Daoy (cell line): Measurements from ENCODE around the gene TMEM45A. TPM values are rescaled to one million over a fixed set of nuclear protein-coding genes. Genes with fewer than 3 reads are reported as not detected.
A peak's percentile ranks its signal among the peaks of the same experiment; 100 is the strongest.
"Not testable (repeated sequence)": the region's sequence is repeated elsewhere in the genome, so short reads cannot be mapped to it uniquely, and the experiment has no call there.

Experiments used
- DNase-seq: peaks from one replicate; pipeline ENCODE4 v3.0.0-alpha.2; 2015; ENCODE audit warnings: low read depth
- total RNA-seq: library from RNA; depleted of rRNA; stranded (reverse); fragments of >200 nt; shearing (Covaris generic); gene quantifications from 2 replicates; pipeline ENCODE4 v1.2.3, GENCODE V29; 2014

TMEM45A gene
- total RNA-seq, 1 experiment from 2014 or later: 26.9 TPM

DNA sequence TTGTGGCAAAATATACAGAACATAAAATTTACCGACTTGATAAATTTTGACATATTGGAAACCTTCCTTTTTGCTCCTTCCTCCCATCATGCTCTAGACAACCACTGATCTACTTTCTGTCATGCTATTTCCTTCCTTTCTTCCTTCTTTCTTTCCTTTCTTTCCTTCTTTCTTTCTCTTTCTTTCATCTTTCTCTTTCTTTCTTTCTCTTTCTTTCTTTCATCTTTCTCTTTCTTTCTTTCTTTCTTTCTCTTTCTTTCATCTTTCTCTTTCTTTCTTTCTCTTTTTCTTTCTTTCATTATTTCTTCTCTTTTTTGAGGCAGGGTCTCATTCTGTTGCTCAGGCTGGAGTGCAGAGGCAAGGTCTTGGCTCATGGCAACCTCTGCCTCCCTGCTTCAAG is 8.9 kb upstream of the TMEM45A start:
- DNase-seq: no peak

DNA sequence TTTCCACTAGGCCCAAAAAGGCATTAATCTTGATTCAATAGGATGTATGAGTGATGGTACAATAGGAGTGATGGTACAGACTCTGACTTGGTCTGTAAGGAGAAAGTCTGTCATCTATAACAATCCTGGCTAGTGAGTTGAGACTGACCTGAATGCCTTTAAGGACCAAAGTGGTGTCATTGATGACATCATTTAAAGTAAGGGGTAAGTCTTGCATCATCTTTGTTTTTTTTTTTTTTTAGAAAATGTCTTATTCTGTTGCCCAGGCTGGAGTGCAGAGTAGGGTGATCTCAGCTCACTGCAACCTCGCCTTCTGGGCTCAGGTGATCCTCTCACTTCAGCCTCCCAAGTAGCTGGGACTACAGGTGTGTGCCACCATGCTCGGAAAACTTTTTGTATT is 5.6 kb upstream of the TMEM45A start:
- DNase-seq: no peak

DNA sequence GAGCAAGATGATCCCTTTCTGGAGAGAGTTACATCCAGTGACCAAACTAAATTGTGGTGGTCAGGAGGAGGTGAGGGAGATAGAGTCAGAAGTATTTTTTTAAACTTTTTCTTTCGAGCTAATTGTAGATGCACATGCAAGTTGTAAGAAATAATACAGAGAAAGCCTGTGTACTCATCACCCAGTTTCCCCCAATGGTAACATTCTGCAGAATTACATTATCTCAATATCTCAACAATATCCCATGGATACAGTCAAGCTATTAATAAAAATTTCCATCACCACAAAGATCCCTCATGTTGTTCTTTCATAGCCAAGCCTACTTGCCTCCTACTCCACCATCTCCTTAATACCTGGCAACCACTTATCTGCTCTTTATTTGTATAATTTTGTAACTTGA is 3.3 kb upstream of the TMEM45A start:
- no peak for DNase-seq

DNA sequence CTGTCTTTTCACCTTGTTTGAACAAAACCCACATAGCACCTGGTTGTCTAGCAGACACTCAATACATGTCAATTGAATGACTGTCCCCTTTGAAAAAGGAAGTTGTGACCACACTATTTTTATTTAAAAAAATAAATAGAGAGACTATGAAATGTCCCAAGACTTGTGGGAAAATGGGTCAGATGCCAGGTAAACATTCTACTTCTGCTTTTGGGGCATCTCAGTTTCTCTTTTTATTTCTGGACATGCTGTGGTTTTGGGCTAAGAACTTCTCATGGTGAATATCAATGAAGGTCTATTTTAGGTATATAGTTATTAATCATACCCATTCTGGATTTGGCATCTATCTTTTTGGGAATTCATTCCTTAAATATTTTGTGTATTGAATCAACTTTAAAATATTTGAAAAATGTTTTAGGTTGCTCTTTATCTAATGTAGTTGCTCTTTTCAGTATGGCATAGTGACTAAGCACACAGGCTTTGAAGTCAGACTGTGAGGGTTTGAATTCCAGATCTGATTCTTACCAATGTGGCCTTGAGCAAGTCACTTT is 4.4 kb downstream of the TMEM45A start:
- peak; percentile 47 for DNase-seq

DNA sequence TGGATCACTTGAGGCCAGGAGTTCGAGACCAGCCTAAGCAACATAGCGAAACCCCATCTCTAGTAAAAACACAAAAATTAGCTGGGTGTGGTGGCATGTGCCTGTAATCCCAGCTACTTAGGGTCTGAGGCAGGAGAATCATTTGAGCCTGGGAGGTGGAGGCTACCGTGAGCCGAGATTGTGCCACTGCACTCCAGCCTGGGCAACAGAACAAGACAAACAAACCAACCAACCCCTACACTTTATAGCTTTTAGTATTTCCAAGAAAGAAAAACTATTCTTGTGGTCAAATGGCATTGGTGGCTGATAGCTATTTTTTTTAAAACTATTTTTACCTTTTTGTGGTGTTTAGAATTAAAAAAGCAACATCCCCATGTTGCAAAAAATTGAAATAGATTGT is 7.2 kb downstream of the TMEM45A start:
- DNase-seq: no peak

DNA sequence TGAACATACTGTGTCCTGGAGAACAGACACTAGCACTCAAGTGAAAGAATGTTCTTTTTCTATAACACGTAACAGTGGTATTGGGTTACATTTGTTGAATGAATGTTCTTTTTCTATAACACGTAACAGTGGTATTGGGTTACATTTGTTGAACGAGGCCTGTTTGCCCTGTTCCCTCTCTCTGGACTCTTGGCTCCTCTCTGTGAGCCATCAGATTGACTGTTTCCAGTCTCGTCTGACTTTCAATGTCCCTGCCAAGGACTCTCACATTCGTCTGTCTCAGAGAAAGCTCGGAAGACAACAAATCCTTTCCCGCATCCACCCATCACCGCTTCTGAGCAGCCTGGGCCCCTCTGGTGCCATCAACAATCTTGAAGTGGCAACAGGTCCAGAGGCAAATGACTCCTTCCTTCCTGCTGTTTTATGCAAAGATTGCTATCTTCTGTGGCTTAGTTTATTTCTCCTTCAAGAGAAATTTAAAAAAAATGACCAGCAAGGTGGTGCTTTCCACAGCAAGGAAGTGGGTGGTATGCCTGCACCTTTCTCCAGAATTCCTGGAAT is 8.0 kb downstream of the TMEM45A start:
- no peak for DNase-seq

DNA sequence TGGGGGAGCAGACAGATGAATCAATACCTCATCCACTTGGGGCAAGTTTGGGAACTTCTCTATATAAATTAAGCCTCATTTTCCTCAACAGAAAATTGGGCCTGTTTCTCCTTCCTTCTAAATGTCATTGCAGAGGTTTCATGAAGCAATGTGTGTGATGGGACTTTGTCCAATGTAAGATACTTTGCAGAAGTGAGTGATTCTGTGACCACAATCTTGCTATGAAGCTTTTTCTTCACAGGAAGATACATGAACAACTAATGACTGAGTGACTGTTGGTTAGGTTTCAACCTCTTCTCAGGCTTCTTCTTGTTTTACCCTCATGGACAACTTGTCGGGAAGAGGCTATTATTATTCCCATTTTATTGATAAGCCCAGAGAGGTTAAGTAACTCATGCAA is 11.0 kb downstream of the TMEM45A start:
- DNase-seq: no peak

DNA sequence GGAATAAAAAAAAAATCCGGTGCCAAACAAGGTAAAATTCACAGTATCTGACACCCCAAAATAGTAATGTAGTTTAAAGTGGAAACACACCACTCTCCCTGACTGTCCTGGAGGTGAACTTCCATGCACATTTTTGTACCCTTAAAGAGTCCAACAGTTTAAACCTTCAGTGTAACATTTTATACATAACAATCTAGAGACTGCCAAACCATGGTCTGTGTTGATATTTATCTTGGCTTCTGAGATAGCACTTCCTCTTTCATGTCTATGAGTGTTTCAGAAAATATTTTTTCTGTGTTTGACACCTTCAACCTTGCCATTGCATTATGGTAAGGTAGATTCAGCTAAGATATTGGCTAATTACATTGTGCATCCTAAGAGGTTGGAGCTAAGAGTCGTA is 13.9 kb downstream of the TMEM45A start:
- DNase-seq: no peak

DNA sequence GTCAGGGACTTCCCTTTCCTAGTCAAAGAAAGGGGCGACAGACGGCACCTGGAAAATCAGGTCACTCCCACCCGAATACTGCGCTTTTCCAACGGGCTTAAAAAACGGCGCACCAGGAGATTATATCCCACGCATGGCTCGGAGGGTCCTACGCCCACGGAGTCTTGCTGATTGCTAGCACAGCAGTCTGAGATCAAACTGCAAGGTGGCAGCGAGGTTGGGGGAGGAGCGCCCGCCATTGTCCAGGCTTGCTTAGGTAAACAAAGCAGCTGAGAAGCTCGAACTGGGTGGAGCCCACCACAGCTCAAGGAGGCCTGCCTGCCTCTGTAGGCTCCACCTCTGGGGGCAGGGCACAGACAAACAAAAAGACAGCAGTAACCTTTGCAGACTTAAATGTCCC is 17.4 kb downstream of the TMEM45A start:
- DNase-seq: not testable (repeated sequence)

DNA sequence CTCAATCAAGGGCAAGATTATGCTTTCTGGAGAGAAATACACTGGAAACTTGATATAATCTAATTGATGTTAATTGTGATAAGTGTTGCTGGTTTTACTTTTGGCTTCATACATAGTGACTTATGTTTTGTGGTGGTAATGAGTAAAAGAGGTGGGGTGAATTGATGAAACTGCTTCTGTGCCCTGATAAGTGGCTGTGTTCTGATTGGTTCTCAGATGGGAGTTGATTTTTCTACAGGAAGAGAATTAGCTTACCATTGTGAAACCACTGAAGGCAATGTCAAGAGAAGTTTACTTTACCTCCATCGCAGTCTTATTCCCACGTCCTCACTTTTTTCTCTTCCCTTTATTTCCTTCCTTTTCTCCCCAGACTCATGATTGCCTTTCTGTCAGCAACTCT is 23.8 kb downstream of the TMEM45A start:
- DNase-seq: peak; percentile 65

DNA sequence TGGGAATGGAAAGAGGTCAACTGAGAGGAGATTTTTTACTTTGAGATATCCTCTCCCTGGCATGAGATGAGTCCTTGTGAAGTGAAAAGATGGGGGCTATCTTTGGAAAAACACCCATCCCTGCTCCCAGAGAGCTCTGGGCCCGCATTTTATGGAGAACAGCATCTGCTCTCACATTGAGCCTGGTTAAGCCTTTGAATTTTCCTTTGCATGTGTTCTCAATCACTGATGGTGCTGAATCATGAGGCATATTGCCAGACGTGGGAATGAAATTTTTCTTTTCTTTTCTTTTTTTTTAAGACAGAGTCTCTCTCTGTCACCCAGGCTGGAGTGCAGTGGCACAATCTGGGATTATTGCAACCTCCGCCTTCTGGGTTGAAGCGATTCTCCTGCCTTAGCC is 24.4 kb downstream of the TMEM45A start:
- DNase-seq: peak; percentile 45

DNA sequence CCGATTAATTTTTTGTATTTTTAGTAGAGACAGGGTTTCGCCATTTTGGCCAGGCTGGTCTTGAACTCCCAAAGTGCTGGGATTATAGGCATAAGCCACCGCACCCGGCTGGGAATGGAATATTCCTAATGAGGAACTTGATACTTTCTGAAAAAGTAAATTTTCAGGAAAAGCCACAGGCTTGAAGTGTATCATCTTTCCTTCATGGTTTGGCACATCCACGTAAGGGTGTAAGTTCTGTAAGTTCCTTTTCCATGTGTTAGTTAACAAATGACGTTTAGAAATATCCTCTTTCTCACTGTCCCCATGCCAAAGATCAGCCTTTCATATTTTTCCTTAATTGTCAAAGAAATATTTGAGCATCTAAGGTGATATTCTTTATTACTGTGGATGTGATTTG is 24.9 kb downstream of the TMEM45A start:
- DNase-seq: no peak

DNA sequence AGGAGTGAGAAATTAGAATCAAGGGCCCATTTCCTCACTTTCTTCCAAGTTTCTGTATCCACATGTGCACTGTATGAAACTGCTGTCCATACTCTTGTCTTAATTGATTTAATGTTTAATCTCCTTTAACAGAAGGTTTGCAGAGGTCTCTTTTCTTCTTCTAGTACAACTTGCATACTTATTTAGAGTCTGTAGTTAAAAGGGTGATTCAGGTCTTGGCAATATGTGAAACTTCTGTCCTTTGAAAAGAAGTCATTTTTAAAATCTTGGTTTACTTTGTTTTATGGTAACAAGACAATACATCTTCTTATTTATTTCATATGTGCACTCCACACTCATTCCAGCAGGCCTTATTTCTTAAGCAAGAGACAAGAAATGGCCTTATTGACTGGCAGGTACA is 25.8 kb downstream of the TMEM45A start:
- no peak for DNase-seq

DNA sequence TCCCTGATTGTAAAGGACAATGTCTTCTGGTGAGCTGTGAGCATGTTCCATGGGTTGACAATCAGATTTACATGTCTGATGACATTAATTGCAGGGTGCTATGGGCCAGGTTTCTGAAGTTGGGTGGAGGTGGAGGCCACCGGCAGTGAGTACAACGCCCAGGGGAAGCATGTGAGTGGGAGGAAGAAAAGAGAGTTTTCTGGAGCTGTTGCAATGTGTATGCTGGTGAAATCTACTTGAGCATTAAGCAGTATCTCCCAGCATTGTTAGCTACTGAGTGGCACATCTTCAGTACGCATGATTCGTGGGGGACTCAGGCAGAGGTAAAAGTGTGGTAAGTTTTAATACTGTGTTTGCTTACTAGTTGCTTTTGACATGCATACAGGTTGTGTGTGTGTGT is 26.6 kb downstream of the TMEM45A start:
- DNase-seq: no peak

DNA sequence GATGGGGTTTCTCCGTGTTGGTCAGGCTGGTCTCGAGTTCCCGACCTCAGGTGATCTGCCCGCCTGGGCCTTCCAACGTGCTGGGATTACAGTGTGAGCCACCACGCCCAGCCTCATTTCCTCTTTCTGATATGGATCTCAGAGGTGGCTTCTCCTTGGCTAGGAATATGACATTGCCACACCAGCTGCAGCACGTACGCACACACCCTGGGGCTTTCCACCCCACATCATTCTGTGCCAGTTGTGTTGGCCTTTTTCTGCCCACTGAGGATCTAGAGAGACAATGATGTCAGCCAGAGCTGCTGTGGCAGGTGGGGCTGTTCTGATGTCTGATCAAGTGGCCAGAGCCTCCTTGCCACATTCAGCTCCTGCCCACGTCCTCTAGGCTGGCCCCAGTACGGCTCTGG is 29.0 kb downstream of the TMEM45A start:
- DNase-seq: peak; percentile 27

DNA sequence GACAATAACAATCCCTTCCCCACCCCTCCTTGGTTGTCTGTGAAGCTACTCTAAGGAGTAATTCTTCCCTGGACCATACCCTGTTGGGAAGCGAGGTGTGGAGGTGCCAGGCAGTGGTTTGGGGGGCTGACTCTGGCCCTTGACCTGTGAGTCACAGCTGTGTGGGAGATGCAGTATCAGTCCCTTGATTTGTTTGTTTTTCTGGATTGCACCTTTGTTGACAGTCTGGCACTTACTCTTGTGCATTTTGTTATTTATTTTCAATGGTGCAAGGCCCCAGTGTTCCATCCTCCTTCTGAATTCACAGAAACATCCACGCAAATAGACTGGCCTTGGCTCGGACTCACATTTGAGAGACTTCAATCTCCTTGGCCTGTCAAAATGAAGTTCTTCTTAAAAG is 29.7 kb downstream of the TMEM45A start:
- no peak for DNase-seq

DNA sequence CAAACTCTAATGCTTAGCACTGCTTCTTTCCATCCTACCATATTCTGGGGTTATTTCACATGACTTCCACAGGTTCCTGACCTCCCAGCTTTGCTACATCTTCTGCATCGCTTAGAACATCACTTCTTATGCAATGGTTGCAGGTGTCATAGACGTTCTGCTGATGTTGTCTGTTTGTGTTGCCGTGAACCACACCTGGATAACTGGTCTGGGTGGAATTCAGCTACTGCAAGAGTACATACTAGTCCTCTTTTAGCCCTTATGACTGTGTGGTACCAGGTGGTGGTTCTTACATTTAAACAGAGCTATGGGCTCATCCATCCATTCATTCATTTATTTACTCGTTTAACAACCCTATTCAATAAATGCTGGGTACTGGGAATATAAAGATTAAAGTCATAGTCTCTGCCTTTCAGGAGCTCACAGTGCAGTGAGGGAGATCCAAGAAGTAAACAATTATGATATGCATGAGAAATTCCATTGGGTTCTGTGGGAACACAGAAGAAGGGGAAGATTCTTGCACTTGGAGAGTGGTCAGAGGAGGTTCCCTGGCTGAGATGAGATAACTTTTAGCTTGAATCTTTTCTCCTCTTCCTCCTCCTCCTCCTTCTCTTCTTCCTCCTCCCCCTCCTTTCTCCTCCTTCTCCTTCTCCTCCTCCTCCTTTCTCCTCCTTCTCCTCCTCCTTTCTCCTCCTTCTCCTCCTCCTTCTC is 30.8 kb downstream of the TMEM45A start:
- DNase-seq: no peak

DNA sequence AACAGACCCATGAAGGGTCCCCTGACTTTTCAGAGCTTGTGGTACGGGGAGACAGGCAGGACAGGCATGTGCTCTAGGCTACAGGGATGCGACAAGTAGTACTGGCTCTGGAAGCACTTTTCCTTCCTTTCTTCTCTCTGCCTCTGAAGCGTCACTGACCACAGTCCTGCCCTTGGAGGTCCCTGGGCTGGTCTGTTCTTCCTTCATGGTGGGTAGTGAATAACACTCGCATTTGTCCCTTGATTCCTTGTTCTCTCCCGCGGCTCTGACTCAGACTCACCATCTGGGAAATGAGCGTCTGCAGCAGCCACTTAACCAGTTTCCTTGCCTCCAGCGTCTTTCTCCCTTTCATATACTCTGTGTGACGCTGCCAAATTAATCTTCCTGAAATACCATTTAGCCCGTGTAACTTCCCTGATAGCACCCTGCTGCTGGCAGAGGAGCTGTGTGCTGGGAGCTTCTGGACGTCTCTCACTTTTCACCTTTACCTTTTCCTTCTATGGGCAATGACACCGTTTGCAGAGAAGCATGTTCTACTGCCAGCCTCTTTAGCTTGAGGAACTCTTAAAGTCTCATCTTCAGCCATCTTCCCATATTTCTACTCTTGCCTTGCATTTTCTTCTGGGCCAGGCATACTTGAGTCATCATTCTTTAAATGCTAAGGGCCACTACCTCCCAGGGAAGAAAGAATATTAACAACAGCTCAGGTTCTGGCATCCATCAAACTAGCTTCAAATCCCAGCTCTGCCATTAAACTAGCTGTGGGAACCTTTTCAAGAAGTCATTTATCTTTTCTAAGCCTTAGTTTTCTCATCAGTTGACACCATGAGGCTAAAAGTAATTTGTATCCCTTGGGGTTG is 33.6 kb downstream of the TMEM45A start:
- DNase-seq: peak; percentile 98

DNA sequence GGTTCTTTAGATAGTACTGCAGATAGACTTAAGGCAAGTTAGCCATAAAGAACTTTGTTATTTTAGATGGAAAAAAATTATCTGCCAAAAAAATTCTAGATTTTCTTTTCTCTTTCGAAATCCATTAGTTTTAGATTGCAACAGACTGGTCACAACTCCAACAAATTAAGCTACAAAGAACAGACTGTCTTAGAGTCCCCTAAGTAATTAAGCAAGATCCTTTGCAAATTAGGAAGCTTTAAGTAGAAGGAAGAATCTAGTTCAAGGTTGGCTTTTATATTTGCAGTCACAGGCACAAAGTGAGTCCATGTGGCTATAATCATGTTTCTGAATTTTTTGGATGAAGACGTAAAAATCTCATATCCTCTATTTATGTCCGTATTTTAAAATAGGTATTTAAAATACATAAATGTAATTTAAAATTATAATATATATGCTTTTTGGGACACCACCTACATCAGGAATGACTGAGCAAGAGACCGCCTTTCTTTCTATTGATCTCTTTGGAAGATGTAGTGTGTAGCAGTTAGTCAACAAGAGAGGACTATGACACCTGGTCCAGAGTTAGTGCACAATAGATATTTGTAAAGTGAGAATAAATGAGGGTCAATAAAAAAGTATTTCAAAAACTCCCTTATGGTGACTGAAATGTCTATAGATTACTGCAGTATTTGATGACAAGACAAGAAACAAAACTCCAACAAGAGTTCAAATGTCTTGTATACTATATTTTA is 34.4 kb downstream of the TMEM45A start:
- no peak for DNase-seq

DNA sequence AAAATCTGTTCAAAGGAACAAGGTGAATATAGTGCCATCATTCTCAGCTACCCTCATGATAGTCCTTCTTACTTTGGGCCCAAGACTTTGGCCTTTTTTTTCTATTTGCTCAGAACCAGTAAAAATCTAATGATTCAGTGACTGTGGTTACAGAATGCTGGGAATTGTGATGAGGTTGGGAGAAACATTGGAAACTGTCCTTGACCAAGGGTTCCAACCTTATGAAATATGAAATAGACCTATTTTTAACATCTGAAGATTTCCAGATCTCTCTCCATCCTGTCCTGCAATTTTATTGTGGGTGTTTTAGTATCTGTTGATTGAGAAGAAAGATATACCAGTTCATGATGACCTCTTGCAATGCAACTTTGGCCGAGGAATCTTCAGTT is 34.9 kb downstream of the TMEM45A start:
- no peak for DNase-seq

DNA sequence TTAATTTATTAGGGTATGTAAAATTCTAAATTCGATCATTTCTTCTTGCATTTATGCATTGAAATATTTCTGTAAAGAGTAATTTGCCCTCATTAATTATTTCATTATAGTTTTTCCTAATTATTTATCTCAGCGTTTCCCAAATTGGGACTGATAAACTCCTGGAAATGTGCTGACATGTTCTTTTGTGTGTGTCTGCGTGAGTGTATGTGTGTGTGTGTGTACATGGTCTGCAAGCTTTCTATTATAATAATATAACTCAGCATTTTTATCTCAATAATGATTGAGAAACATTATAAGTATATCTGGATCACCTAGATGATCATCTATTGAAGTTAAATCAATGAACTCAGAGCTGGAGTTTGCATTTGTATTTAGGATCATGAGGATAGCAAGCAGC is 38.7 kb downstream of the TMEM45A start:
- no peak for DNase-seq

DNA sequence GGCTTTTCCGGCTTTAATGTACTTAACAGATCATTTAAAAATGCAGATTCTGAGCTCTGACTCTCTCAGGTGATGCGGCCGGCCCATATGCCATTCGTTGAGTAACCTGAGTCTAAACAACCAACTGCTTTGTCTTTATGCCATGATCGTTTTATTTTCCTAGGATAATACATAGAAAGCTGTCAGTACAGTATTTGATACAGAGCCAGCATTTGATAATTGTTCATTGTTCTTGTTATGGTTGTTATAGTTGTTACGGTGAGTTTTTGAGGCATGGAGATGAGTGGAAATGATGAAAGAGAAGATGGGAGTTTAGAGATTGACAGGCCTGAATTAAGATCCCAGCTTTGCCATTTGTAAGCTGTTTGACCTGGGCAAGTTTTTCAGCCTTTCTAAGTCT is 40.0 kb downstream of the TMEM45A start:
- no peak for DNase-seq
